HG03103 (cell line): ENCODE results near the gene KDM4F.
"Not testable (repeated sequence)": the region's sequence is repeated elsewhere in the genome, so short reads cannot be mapped to it uniquely, and the experiment has no call there.

Experiments used
- ATAC-seq: cut with Tn5 transposase; IDR thresholded peaks from one replicate; pipeline ENCODE4 v1.9.1; 2021; ENCODE audit warnings: low read depth; ENCODE audit not compliant: unreplicated experiment

KDM4F gene

GRCh38 chr11:95049122-95049521 lies at the start of gene KDM4F:
Gene KDM4F (plus strand): TSS chr11:95049422.
- ATAC-seq: not testable (repeated sequence)

- ATAC-seq: no peak
These were observed 45.5 kb upstream of the KDM4F start for GRCh38 chr11:95003716-95004115.

- ATAC-seq: no peak
These were observed 43.6 kb upstream of the KDM4F start for GRCh38 chr11:95005642-95006041.

GRCh38 chr11:95011376-95011775 lies 37.8 kb upstream of the KDM4F start:
- no peak for ATAC-seq

- no peak for ATAC-seq
These were observed 34.9 kb upstream of the KDM4F start for GRCh38 chr11:95014184-95014821.

GRCh38 chr11:95016139-95016538 lies 33.1 kb upstream of the KDM4F start:
- no peak for ATAC-seq

GRCh38 chr11:95021468-95021867 lies 27.8 kb upstream of the KDM4F start:
- ATAC-seq: not testable (repeated sequence)

- no peak for ATAC-seq
These were observed 24.3 kb upstream of the KDM4F start, which contains the start of gene KDM4E for GRCh38 chr11:95024958-95025357. Gene KDM4E (plus strand): TSS chr11:95025258. CDS start chr11:95025558, 300 bp downstream.

- ATAC-seq: not testable (repeated sequence)
These were observed 23.6 kb upstream of the KDM4F start for GRCh38 chr11:95025594-95025993.

GRCh38 chr11:95028357-95028756 lies 20.9 kb upstream of the KDM4F start:
- no peak for ATAC-seq

- no peak for ATAC-seq
These were observed 16.2 kb upstream of the KDM4F start for GRCh38 chr11:95033051-95033450.

GRCh38 chr11:95035316-95035715 lies 13.9 kb upstream of the KDM4F start:
- ATAC-seq: no peak

GRCh38 chr11:95037356-95038035 lies 11.7 kb upstream of the KDM4F start:
- not testable (repeated sequence) for ATAC-seq

GRCh38 chr11:95042239-95042638 lies 7.0 kb upstream of the KDM4F start:
- ATAC-seq: no peak

GRCh38 chr11:95042906-95043305 lies 6.3 kb upstream of the KDM4F start:
- no peak for ATAC-seq

GRCh38 chr11:95044010-95044409 lies 5.2 kb upstream of the KDM4F start:
- no peak for ATAC-seq

- ATAC-seq: no peak
These were observed 3.4 kb upstream of the KDM4F start for GRCh38 chr11:95045812-95046211.

- no peak for ATAC-seq
These were observed 1.5 kb downstream of the KDM4F start for GRCh38 chr11:95050595-95051202.

GRCh38 chr11:95054356-95054755 lies 5.1 kb downstream of the KDM4F start:
- ATAC-seq: no peak

- ATAC-seq: peak; percentile 96
These were observed 6.2 kb downstream of the KDM4F start for GRCh38 chr11:95055283-95055897.

GRCh38 chr11:95057959-95058358 lies 8.7 kb downstream of the KDM4F start:
- ATAC-seq: no peak
